Activated B cell treated with CpG ODN at 0.5 μM for 24 hours (primary cell): ENCODE results near the gene RAB3A. TPM values are rescaled to one million over a fixed set of nuclear protein-coding genes. Genes with fewer than 3 reads are reported as not detected.
A peak's percentile ranks its signal among the peaks of the same experiment; 100 is the strongest.
"Not testable (repeated sequence)": the region's sequence is repeated elsewhere in the genome, so short reads cannot be mapped to it uniquely, and the experiment has no call there.

Experiments used
- ATAC-seq: fragments of 200-7000 bp; cut with Tn5 transposase; one replicate; pipeline ENCODE4 v1.10.0; 2021; ENCODE audit warnings: low read depth, mild to moderate bottlenecking, moderate library complexity
- CTCF ChIA-PET: fragments of 350-600 bp; sonication (Branson Sonifier 250); formaldehyde crosslinking; loops from one replicate; lab custom pipeline; 2021; ENCODE audit warnings: antibody characterized with exemption; lab: Charles Lee
- POLR2A ChIA-PET: fragments of 350-600 bp; sonication (Branson Sonifier 250); formaldehyde crosslinking; loops from one replicate; lab custom pipeline; 2021; ENCODE audit warnings: antibody characterized with exemption; lab: Charles Lee
- DNase-seq: peaks from one replicate; pipeline ENCODE4 v3.0.0; 2022
- H3K27ac Mint-ChIP-seq: one replicate; pipeline ENCODE4 v1.8.0; 2020; ENCODE audit warnings: mixed read lengths
- H3K27me3 Mint-ChIP-seq: one replicate; pipeline ENCODE4 v1.8.0; 2021; ENCODE audit warnings: mixed read lengths
- H3K36me3 Mint-ChIP-seq: one replicate; pipeline ENCODE4 v1.8.0; 2021; ENCODE audit warnings: low read depth, mixed read lengths
- H3K4me1 Mint-ChIP-seq: one replicate; pipeline ENCODE4 v1.8.0; 2021; ENCODE audit warnings: mixed read lengths
- H3K4me3 Mint-ChIP-seq: one replicate; pipeline ENCODE4 v1.8.0; 2020; ENCODE audit warnings: mild to moderate bottlenecking, mixed read lengths
- H3K9me3 Mint-ChIP-seq: one replicate; pipeline ENCODE4 v1.8.0; 2020; ENCODE audit warnings: mixed read lengths
- CTCF ChIP-seq: fragments of 200-600 bp; IDR thresholded peaks from one replicate; pipeline ENCODE4 v1.8.0; 2022; ENCODE audit warnings: antibody characterized with exemption, mild to moderate bottlenecking
- intact Hi-C: fragments of 100-400 bp; cut with micrococcal nuclease; formaldehyde crosslinking; loops from one replicate; pipeline ENCODE4 v1.15.1; 2024
- total RNA-seq: library from RNA; stranded (reverse); gene quantifications from 2 replicates; pipeline ENCODE4 v1.2.3, GENCODE V29; 2022

The RAB3A gene
- total RNA-seq, 1 donor from 2014 or later, result 4.1 TPM

GRCh38 chr19:18214779-18215433, 11.1 kb upstream of the RAB3A start:
- intact Hi-C loops, result no loop called here
- Mint-ChIP-seq H3K36me3 (no peaks in the 10 kb centered on the region), H3K27me3 (peaks cover 11% of the 10 kb centered on the region), H3K9me3 (no peaks in the 10 kb centered on the region), H3K4me1 (no peaks in the 10 kb centered on the region), H3K27ac (no peak overlapping the region), H3K4me3 (no peak overlapping the region)
- no peak for TF ChIP-seq CTCF
- DNase-seq, result no peak
- ChIA-PET CTCF (no interaction called here), POLR2A (no interaction called here)
- ATAC-seq, result no peak

- no peak overlapping the region for H3K4me3 Mint-ChIP-seq
- no peak overlapping the region for H3K27ac Mint-ChIP-seq
- no peaks in the 10 kb centered on the region for H3K9me3 Mint-ChIP-seq
- TF ChIP-seq CTCF, result no peak
- DNase-seq, result no peak
- H3K27me3 Mint-ChIP-seq, result peaks cover 14% of the 10 kb centered on the region
- ATAC-seq, result no peak
- POLR2A ChIA-PET, result interaction anchor here (1.0 kb wide), 1 partner anchor 117 kb away, joined by 3 read pairs; no protein-coding TSS in a partner anchor
- no peaks in the 10 kb centered on the region for H3K36me3 Mint-ChIP-seq
- intact Hi-C loops, result no loop called here
- H3K4me1 Mint-ChIP-seq, result no peaks in the 10 kb centered on the region
- CTCF ChIA-PET, result no interaction called here
Measured at GRCh38 chr19:18211683-18212082, 7.8 kb upstream of the RAB3A start.

- CTCF ChIA-PET, result interaction anchor here (6.8 kb wide), 1 partner anchor 43 kb away, joined by 95 read pairs; a partner anchor contains a TSS
Measured at GRCh38 chr19:18209912-18210311, 6.1 kb upstream of the RAB3A start.

GRCh38 chr19:18208098-18208951, 4.5 kb upstream of the RAB3A start:
- Mint-ChIP-seq H3K36me3 (peaks cover 2% of the 10 kb centered on the region), H3K27me3 (peaks cover 10% of the 10 kb centered on the region), H3K4me3 (no peak overlapping the region), H3K9me3 (no peaks in the 10 kb centered on the region), H3K27ac (no peak overlapping the region), H3K4me1 (peaks cover 13% of the 10 kb centered on the region)
- ATAC-seq (no peak), DNase-seq (peak; percentile 55)
- CTCF ChIA-PET, result interaction anchor here (0.6 to 6.8 kb wide), 7 partner anchors 17 to 120 kb away, joined by 3 to 95 read pairs (median 5); partner anchors contain the start of gene LSM4
- POLR2A ChIA-PET, result interaction anchor here (0.5 to 1.6 kb wide), 6 partner anchors 16 to 180 kb away, joined by 3 to 7 read pairs (median 4); no protein-coding TSS in a partner anchor
- no peak for TF ChIP-seq CTCF
- intact Hi-C loops, result loop anchor here (1.0 kb wide), 4 partner anchors 43 to 202 kb away; partner anchors contain the start of gene LSM4

More at GRCh38 chr19:18209912-18210311, 6.1 kb upstream of the RAB3A start:
- H3K4me3 Mint-ChIP-seq, ATAC-seq, H3K36me3 Mint-ChIP-seq, H3K9me3 Mint-ChIP-seq, intact Hi-C loops, H3K27ac Mint-ChIP-seq, DNase-seq, H3K4me1 Mint-ChIP-seq: not testable (repeated sequence)
- peaks cover 14% of the 10 kb centered on the region for H3K27me3 Mint-ChIP-seq
- POLR2A ChIA-PET, result interaction anchor here (0.5 to 1.3 kb wide), 6 partner anchors 39 to 552 kb away, joined by 3 to 9 read pairs (median 4); no protein-coding TSS in a partner anchor

- ChIA-PET POLR2A (interaction anchor here (2.9 to 6.0 kb wide), 4 partner anchors 13 to 99 kb away, joined by 13 to 112 read pairs (median 46); partner anchors contain the start of genes JUND and MPV17L2), CTCF (interaction anchor here (1.1 to 6.8 kb wide), 5 partner anchors 35 to 268 kb away, joined by 3 to 95 read pairs (median 7); a partner anchor contains a TSS)
- intact Hi-C loops, result no loop called here
- Mint-ChIP-seq H3K9me3 (no peaks in the 10 kb centered on the region), H3K36me3 (peaks cover 4% of the 10 kb centered on the region), H3K4me1 (peaks cover 27% of the 10 kb centered on the region), H3K4me3 (no peak overlapping the region), H3K27me3 (peaks cover 6% of the 10 kb centered on the region), H3K27ac (no peak overlapping the region)
- DNase-seq (no peak), ATAC-seq (no peak)
- no peak for TF ChIP-seq CTCF
Measured at GRCh38 chr19:18206018-18206417, 2.2 kb upstream of the RAB3A start.
